ENCODE data around the gene MALL.

Gene MALL

DNA sequence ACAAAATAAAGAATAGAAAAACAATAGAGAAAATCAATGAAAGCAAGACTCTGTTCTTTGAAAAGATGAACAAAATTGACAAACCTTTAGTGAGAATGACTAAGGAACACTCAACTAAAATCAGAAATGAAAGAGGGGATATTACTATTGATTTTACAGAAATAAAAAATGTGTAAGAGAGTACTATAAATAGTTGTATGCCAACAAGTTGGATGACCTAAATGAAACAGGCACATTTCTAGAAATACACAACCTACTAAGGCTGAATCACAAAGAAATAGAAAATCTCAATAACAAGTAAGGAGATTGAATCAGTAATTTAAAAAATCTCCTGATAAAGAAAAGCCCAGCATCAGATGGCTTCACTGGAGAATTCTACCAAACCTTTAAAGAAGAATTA, 18.4 kb upstream of the MALL start:
- no peaks in the 10 kb centered on the region for H3K27me3 ChIP-seq (ENCODE audit: control insufficient read depth, insufficient read depth, low read length)
- no peaks in the 10 kb centered on the region for H3K4me1 ChIP-seq (ENCODE audit: control insufficient read depth, low read depth, low read length)
- no peak overlapping the region for H3K27ac ChIP-seq (ENCODE audit: low read length)
- H3K4me3 ChIP-seq (ENCODE audit: low read length), result no peak overlapping the region
- no peaks in the 10 kb centered on the region for H3K36me3 ChIP-seq (ENCODE audit: control insufficient read depth, low read depth, low read length)
- no peak overlapping the region for H3K9ac ChIP-seq (ENCODE audit: low read length)
- H3K9me3 ChIP-seq (ENCODE audit: control insufficient read depth, low read depth, low read length), result peaks cover 3% of the 10 kb centered on the region

DNA sequence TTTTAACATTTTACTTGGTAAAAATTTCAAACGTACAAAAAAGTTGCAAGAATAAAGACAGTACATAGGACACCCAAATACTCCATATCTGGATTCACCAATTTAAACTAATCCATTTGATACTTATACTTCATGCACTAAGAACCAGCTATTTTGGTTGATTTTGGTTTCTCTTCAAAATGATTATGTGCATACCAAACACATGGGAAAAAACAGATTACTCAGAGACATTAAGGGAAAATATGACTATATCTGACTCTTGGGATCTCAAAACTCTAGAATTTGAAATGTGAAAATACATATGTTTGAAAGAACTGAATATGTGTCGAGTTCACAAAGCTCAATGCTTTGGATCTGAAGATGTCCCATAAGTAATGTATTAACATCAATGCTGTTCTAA, 15.5 kb upstream of the MALL start:
- Histone ChIP-seq H3K9ac (ENCODE audit: low read length) (no peak overlapping the region), H3K4me1 (ENCODE audit: control insufficient read depth, low read depth, low read length) (no peaks in the 10 kb centered on the region), H3K27me3 (ENCODE audit: control insufficient read depth, insufficient read depth, low read length) (no peaks in the 10 kb centered on the region), H3K4me3 (ENCODE audit: low read length) (no peak overlapping the region), H3K36me3 (ENCODE audit: control insufficient read depth, low read depth, low read length) (no peaks in the 10 kb centered on the region), H3K27ac (ENCODE audit: low read length) (no peak overlapping the region), H3K9me3 (ENCODE audit: control insufficient read depth, low read depth, low read length) (peaks cover 3% of the 10 kb centered on the region)

DNA sequence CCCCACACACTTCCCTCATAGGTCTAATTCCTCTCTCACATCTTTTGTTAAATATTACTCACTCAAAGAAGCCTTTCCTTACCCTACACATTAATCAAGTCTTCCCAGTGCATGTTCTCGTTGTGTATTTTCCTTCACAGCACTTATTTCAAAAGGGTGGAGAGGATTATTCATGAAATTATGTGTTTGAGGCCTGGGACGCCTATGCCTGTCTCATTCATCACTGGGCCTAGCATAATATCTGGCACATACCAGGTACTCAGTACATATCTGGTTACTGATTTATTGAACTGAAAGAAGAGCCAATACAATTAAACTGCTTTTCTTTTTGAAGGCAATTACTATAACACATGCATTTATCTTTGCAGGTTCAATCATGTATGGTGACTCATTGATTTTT, 15.1 kb upstream of the MALL start:
- no peaks in the 10 kb centered on the region for H3K27me3 ChIP-seq (ENCODE audit: control insufficient read depth, insufficient read depth, low read length)
- H3K36me3 ChIP-seq (ENCODE audit: control insufficient read depth, low read depth, low read length), result no peaks in the 10 kb centered on the region
- H3K9me3 ChIP-seq (ENCODE audit: control insufficient read depth, low read depth, low read length), result peaks cover 3% of the 10 kb centered on the region
- no peak overlapping the region for H3K4me3 ChIP-seq (ENCODE audit: low read length)
- H3K9ac ChIP-seq (ENCODE audit: low read length), result no peak overlapping the region
- H3K4me1 ChIP-seq (ENCODE audit: control insufficient read depth, low read depth, low read length), result no peaks in the 10 kb centered on the region
- no peak overlapping the region for H3K27ac ChIP-seq (ENCODE audit: low read length)

DNA sequence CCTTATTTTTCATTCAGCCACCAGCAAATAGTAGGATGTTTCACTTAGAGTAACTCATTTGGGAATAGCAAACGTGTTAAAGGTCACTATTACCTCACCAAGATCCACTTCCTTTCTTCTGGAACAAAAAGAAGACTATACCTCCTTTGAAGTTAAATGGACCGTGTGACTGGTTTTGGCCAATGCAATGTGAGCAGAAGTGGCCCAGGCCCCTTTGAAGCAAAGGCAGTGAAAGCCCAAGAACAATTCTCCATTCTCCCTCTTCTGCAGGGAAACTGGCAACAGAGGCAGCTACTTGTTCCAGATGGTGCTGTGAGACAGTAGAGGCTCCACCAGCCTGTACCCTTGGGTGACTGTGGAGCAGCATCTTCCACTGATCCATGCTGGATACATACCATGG, 11.3 kb upstream of the MALL start:
- H3K27ac ChIP-seq (ENCODE audit: low read length), result no peak overlapping the region
- H3K27me3 ChIP-seq (ENCODE audit: control insufficient read depth, insufficient read depth, low read length), result no peaks in the 10 kb centered on the region
- H3K36me3 ChIP-seq (ENCODE audit: control insufficient read depth, low read depth, low read length), result no peaks in the 10 kb centered on the region
- H3K9me3 ChIP-seq (ENCODE audit: control insufficient read depth, low read depth, low read length), result no peaks in the 10 kb centered on the region
- no peak overlapping the region for H3K4me3 ChIP-seq (ENCODE audit: low read length)
- H3K9ac ChIP-seq (ENCODE audit: low read length), result no peak overlapping the region
- H3K4me1 ChIP-seq (ENCODE audit: control insufficient read depth, low read depth, low read length), result no peaks in the 10 kb centered on the region

DNA sequence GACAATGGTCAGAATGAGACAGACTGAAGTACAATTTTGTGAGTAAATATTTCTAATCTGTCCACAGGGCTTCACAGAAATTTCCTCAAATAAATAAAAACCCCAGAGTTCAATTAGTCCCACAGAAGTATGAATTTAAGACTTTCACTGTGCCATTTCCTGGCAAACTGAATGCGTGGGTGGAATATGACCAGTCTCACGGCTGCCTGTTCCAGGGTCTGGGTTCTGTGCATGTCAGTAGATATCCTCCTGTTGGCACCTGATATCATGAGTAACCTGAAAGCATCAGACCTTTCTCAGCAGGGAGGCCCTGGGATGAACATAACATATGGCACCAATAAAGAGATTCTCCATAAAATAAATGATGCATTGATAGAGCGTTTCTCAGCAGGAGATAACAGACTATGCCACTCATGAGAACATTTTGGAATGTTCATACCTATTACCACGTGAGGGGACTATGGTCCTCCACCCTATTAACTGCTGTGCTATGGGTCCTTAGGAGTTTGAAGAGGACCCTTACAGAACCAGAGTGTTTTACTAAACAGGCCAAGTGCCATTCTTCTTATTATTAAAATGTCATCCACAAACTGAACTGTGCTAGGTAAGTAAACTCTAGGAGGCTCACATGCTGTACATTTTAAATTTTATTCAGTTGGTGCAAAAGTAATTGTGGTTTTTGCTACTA, 10.6 kb upstream of the MALL start:
- H3K27ac ChIP-seq (ENCODE audit: low read length), result no peak overlapping the region
- no peaks in the 10 kb centered on the region for H3K9me3 ChIP-seq (ENCODE audit: control insufficient read depth, low read depth, low read length)
- no peak overlapping the region for H3K4me3 ChIP-seq (ENCODE audit: low read length)
- H3K27me3 ChIP-seq (ENCODE audit: control insufficient read depth, insufficient read depth, low read length), result no peaks in the 10 kb centered on the region
- H3K9ac ChIP-seq (ENCODE audit: low read length), result no peak overlapping the region
- no peaks in the 10 kb centered on the region for H3K36me3 ChIP-seq (ENCODE audit: control insufficient read depth, low read depth, low read length)
- H3K4me1 ChIP-seq (ENCODE audit: control insufficient read depth, low read depth, low read length), result no peaks in the 10 kb centered on the region

DNA sequence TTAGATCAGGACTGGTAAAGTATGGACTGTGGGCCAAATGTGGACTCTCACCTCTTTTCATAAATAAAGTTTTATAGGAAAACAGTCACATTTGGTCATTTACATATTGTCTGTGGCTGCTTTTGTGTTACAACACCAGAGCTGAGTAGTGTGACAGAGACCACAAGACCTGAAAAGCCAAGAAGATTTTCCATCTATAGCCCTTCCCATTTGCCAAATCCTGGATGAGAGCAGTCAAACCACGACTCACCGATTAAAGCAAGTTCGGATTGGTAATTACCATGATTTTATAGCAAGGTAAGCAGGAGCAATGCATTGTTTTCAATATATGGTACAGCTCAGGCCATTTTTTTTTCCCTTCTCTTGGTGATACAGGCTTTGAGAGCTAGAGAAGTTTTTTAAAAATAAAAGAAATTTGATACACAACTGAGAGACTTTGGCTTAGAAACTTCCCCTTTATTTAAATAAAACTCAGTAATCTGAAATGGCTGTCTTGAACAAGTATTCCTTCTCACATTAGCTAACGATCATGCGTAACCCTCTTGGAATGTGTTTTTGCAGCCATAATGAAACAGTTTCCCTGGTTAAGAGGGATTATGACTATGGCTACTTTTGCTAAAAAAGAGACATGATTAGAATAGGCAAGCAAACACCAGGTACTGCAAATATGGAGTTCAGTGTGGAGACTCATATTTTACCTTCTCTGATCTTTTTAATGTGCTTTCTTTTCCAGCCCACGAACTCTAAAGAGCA, 9.5 kb upstream of the MALL start:
- no peaks in the 10 kb centered on the region for H3K4me1 ChIP-seq (ENCODE audit: control insufficient read depth, low read depth, low read length)
- no peak overlapping the region for H3K4me3 ChIP-seq (ENCODE audit: low read length)
- no peak overlapping the region for H3K27ac ChIP-seq (ENCODE audit: low read length)
- no peak overlapping the region for H3K9ac ChIP-seq (ENCODE audit: low read length)
- H3K9me3 ChIP-seq (ENCODE audit: control insufficient read depth, low read depth, low read length), result no peaks in the 10 kb centered on the region
- H3K36me3 ChIP-seq (ENCODE audit: control insufficient read depth, low read depth, low read length), result no peaks in the 10 kb centered on the region
- H3K27me3 ChIP-seq (ENCODE audit: control insufficient read depth, insufficient read depth, low read length), result no peaks in the 10 kb centered on the region

DNA sequence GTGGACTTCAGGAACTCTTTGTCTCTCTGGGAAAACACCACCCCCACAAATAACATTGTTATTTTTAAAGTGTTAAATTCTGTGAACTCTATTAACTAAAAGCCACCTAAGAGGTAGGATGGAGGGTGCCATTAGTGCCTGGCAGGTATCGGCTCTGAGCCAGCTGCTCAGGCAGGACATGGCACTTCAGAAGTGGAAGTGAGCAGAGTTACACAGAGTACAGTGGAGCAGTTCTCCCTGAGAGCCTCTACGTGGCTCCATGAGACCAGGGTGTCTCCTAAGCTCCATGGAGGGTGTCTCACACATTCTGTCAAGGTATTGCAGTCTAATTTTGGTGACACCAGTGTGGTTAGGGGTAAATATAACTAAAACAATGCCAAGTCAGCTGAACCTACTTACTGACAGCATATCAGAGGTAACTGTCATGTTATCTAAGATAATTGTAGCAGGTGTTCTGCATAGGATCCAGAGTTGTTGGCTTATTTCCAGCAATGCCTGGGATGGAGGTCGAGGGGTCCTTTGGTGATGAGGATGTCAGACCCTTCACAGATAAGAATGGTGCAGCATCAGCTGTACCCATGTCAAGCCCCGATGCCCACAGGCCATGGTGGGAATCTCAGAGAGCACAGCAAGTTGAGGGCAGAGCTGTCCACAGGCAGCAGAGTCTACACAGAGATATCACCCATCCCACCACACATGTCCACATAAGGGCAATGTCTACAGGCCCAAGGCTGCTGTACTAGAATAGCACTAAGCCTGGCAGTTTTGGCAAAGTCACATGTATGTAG, 8.6 kb upstream of the MALL start:
- H3K27me3 ChIP-seq (ENCODE audit: control insufficient read depth, insufficient read depth, low read length), result no peaks in the 10 kb centered on the region
- no peaks in the 10 kb centered on the region for H3K36me3 ChIP-seq (ENCODE audit: control insufficient read depth, low read depth, low read length)
- no peak overlapping the region for H3K9ac ChIP-seq (ENCODE audit: low read length)
- no peak overlapping the region for H3K27ac ChIP-seq (ENCODE audit: low read length)
- no peaks in the 10 kb centered on the region for H3K9me3 ChIP-seq (ENCODE audit: control insufficient read depth, low read depth, low read length)
- H3K4me1 ChIP-seq (ENCODE audit: control insufficient read depth, low read depth, low read length), result no peaks in the 10 kb centered on the region
- H3K4me3 ChIP-seq (ENCODE audit: low read length), result no peak overlapping the region

DNA sequence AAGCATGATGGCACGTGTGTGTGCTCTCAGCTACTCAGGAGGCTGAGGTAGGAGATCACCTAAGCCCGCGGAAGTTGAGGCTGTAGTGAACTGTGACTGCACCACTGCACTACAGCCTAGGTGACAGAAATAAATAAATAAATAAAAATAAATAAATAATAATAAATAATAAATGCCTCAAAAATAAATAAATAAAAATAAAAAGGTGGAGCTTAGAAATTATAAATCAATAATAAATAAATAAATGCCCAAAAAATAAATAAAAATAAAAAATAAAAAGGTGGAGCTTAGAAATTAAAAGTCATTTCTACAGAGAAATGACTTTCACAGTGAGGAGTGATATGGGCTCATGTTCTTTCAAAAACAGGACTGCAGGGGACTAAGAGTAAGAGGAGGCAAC, 6.0 kb upstream of the MALL start:
- Histone ChIP-seq H3K9me3 (ENCODE audit: control insufficient read depth, low read depth, low read length) (no peaks in the 10 kb centered on the region), H3K36me3 (ENCODE audit: control insufficient read depth, low read depth, low read length) (no peaks in the 10 kb centered on the region), H3K4me1 (ENCODE audit: control insufficient read depth, low read depth, low read length) (no peaks in the 10 kb centered on the region), H3K4me3 (ENCODE audit: low read length) (no peak overlapping the region), H3K27me3 (ENCODE audit: control insufficient read depth, insufficient read depth, low read length) (peaks cover 1% of the 10 kb centered on the region), H3K9ac (ENCODE audit: low read length) (no peak overlapping the region), H3K27ac (ENCODE audit: low read length) (no peak overlapping the region)

DNA sequence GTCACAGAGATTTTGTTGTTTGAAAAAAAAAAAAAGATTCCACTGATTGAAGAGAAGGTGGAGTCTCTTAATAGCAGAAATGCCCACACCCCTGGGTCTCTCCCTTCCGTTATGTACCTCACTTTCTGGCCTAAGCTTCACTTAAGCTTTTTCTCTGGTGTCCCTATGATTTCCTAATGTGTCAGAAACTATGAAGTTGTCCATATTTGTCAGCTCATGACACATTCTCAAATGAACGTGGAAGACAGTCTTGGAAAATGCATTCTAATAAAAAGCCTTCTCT, 5.4 kb upstream of the MALL start:
- Histone ChIP-seq H3K4me3 (ENCODE audit: low read length) (no peak overlapping the region), H3K9me3 (ENCODE audit: control insufficient read depth, low read depth, low read length) (no peaks in the 10 kb centered on the region), H3K27me3 (ENCODE audit: control insufficient read depth, insufficient read depth, low read length) (peaks cover 7% of the 10 kb centered on the region), H3K4me1 (ENCODE audit: control insufficient read depth, low read depth, low read length) (no peaks in the 10 kb centered on the region), H3K27ac (ENCODE audit: low read length) (no peak overlapping the region), H3K9ac (ENCODE audit: low read length) (no peak overlapping the region), H3K36me3 (ENCODE audit: control insufficient read depth, low read depth, low read length) (no peaks in the 10 kb centered on the region)

DNA sequence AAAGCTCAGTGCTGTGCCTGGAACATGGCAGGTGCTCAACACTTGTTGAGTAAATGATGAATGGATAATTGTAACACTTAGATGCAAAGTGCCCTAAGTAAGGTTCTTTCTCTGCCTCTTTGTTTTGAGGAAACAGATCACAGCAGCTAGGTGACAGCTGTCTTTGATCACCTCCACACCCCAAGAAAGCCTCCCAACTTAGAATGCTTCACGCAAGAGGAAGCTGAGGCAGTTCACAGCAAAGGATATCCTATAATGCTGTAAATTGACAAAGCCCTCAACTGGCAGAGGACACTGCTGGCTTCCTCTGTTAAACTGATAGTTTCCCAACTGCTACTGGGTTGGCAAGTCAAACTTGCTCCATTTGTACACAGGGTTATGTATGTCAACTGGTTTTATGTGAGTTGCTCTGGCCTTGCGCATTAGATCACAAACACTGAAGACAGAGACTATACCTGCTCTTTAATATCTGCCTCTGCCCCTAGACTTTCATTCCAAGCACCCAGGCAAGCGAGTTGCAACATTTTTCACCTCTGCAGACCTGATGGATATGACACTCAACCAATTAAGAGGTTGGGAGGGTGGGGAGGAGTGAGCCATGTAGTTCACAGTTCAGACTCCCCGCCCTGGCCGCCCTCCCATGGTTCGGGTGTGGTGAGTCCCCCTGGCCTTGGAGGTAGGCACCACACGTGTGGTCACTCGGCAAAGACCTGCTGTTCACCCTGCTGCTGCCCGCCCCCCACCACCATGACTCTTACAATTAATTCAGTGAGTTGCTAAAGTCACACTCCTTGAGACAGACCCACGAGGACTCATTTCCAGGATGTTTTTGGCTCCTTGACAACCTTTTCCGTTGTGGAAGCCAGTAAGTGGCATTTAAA, 4.8 kb upstream of the MALL start:
- no peak overlapping the region for H3K9ac ChIP-seq (ENCODE audit: low read length)
- no peaks in the 10 kb centered on the region for H3K4me1 ChIP-seq (ENCODE audit: control insufficient read depth, low read depth, low read length)
- H3K36me3 ChIP-seq (ENCODE audit: control insufficient read depth, low read depth, low read length), result no peaks in the 10 kb centered on the region
- H3K27me3 ChIP-seq (ENCODE audit: control insufficient read depth, insufficient read depth, low read length), result peaks cover 13% of the 10 kb centered on the region
- no peak overlapping the region for H3K4me3 ChIP-seq (ENCODE audit: low read length)
- no peaks in the 10 kb centered on the region for H3K9me3 ChIP-seq (ENCODE audit: control insufficient read depth, low read depth, low read length)
- no peak overlapping the region for H3K27ac ChIP-seq (ENCODE audit: low read length)

DNA sequence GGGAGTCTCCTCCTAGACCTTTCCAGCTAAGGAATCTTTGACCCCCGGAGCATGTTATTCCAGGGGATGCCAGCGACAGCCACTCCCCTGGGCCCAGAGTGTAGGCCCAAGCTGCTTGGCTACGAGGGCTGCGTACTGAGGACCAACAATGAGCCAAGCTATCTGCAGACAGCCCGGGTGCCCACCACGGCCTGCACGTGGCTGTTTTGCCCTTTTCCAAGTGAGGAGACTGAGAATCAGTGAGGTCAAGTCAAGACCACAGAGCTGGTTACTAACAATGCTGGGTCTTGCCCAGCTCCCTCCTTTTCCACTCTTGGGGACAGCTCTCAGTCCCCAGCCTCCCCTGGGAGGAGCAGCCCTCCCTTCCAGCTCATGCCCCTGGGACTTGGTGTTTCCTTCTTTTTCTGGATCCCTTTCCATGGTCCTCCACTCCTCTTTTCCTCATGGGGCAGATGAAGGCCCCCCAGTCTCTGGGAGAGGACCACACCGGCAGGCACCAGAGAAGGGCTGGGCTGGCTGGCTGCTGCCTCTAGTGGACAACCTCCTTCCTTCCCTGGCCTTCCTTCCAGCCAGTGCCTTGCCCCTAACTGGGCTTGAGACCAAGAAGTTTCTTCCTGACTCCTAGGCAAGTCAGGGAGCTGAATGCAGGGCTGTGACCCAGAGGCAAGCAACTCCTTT, 550 bp upstream of the MALL start:
- Histone ChIP-seq H3K36me3 (ENCODE audit: control insufficient read depth, low read depth, low read length) (no peaks in the 10 kb centered on the region), H3K27ac (ENCODE audit: low read length) (no peak overlapping the region), H3K4me3 (ENCODE audit: low read length) (peak overlapping the region; percentile 57), H3K9me3 (ENCODE audit: control insufficient read depth, low read depth, low read length) (no peaks in the 10 kb centered on the region), H3K4me1 (ENCODE audit: control insufficient read depth, low read depth, low read length) (peaks cover 3% of the 10 kb centered on the region), H3K9ac (ENCODE audit: low read length) (no peak overlapping the region), H3K27me3 (ENCODE audit: control insufficient read depth, insufficient read depth, low read length) (peaks cover 32% of the 10 kb centered on the region)
